Right ventricle myocardium superior (tissue), 1 donor: ENCODE data around the gene KIF12. TPM values are rescaled to one million over a fixed set of nuclear protein-coding genes. Genes with fewer than 3 reads are reported as not detected.

Experiments
- ATAC-seq: fragments of 200-7000 bp; cut with Tn5 transposase; one replicate; pipeline ENCODE4 v1.9.1; 2020; ENCODE audit warnings: mild to moderate bottlenecking; ENCODE audit not compliant: poor library complexity
- DNase-seq: peaks from one replicate; pipeline ENCODE4 v3.0.0-alpha.2; 2020
- intact Hi-C: fragments of 100-400 bp; cut with DNase I; formaldehyde crosslinking; loops from one replicate; pipeline ENCODE4 v1.11.2; 2022
- total RNA-seq: library from RNA; stranded (reverse); fragmentation: NEBNext Ultra II Directional; extraction: Animal tissue kit (Norgen Biotek cat#: 25700); gene quantifications from one replicate; pipeline ENCODE4 v1.2.1, GENCODE V29; 2021
- donor health status: DM: no; HTN: yes; CAD: no; lungs with severe emphysema.

KIF12 gene
- total RNA-seq, 1 donor from 2014 or later, result not detected

DNA sequence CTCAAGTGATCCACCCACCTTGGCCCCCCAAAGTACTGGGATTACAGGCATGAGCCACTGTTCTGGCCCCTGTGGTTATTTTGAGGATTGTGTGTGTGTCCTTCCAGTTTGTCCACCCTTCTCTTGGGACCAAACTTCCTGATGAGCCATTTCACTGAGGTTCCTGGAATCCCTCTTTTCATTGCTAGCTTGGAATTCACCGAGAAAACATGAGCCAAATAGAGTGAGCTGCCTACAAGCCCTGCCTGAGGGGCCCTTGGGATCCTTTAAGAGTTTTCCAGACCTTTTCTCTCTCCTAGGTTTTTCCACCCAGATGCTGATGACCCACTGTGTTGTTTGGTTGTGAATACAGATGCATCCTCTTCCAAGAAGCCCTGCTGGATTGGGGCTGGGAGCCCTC is 13.2 kb upstream of the KIF12 start:
- ATAC-seq (peak; percentile 54), DNase-seq (no peak)
- intact Hi-C loops, result loop anchor here (5.0 kb wide), 2 partner anchors 35 to 160 kb away; no protein-coding TSS in a partner anchor

DNA sequence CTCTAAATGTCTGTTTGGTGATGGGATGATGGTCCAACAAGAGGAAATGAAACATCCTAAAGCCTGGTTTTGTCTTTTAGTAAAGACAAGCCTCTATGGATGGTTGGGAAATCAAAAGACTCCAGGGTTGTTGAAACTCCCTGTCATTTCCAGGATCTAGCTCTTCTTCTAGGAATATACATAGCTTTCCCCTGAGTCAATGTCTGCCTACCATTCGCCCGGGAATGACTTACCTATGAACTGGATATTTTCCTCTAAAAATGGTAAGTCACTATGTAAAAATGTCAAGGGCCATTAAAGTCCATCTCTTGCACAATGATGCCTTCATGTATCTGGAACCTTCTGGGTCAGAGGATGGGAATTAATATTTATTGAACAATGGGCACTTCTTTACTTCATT is 11.1 kb upstream of the KIF12 start:
- ATAC-seq (no peak), DNase-seq (no peak)
- intact Hi-C loops, result loop anchor here (5.0 kb wide), 2 partner anchors 37 to 162 kb away; no protein-coding TSS in a partner anchor

DNA sequence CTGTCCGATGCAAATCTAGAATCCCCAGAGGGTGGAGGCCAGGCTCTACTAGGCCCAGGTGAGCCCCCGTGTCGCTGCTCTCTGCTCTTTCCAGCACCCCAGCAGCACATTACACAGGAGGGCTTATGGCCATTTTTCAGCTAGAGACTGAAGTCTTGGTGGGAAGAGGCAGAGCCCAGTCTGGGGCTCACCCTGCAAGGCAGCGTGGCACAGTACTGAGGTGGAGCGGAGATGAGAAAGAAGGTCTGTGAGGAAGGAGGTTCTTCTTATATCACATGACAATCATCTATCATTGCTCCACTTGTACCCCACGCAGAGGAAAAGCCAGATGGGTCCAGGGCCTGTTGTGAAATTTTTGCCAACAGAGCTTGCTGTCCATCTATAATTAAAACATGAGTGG is 10.0 kb upstream of the KIF12 start:
- ATAC-seq, result no peak
- intact Hi-C loops, result no loop called here
- no peak for DNase-seq

DNA sequence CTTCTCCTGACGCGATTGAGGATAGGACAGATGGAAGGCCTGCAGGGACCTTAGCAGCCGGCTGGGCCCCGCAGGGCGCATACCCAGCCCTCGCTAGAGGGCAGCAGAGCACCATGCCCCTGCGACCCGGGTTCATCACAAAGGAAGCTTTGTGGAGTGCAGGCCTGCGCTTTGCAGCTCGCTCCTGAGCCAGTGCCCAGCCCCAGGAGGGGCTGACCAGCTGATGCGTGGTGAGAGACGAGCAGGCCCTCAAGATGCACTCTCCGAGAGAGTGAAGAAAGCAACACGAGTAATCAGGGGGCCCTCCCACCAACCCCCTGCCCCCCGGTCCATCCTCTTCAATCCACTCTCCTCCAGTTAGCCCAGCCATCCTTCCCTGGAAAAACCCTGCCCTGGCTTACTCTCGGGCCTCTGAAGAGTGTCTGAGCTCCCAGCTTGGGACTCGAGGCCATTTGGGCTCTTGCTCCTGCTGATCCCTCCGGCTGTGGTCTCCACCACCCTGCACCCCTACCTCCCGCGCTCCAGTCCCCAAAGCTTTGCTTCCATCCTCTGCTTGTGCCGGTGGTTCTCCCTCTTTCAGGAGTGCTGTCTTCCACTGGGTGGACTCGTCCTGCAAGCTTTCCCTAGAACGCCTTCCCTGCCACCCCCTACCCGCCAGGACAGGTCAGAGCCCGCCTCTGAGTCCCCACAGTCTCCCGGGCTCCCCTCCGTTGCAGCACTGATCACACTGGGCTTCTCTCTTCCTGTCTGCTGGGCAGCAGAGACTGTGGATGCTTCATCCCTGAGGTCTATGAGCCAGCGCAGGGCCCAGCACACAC is 9.1 kb upstream of the KIF12 start:
- ATAC-seq, result peak; percentile 95
- intact Hi-C loops, result no loop called here
- DNase-seq, result peak; percentile 86

DNA sequence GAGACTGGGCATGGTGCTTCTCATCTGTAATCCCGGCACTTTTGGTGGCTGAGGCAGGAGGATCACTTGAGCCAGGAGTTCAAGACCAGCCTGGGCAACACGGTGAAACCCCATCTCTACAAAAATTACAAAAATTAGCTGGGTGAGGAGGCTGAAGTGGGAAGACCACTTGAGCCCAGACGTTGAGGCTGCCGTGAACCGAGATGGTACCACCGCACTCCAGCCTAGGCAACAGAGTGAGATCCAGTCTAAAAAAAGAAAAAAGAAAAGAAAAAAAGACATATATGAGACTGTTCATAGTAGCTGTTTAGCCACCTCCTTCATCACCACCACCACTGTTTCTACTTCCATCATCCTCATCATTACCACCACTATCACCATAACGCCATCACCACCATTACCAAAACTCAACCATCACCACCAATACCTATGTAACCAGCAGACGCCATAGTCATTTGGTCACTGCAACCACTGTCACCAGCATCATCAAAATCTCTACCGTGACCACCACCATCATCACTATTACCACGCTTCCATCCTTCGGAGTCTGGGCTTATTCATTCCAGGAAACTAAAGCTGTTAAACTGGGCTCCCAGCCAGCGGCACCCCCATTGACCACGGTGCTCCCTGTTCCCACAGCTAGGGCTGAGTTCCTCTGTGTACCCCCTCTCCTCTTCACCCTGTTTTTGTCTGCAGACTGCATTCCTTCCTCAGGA is 8.4 kb upstream of the KIF12 start:
- DNase-seq (no peak), ATAC-seq (peak; percentile 16)
- intact Hi-C loops, result no loop called here

DNA sequence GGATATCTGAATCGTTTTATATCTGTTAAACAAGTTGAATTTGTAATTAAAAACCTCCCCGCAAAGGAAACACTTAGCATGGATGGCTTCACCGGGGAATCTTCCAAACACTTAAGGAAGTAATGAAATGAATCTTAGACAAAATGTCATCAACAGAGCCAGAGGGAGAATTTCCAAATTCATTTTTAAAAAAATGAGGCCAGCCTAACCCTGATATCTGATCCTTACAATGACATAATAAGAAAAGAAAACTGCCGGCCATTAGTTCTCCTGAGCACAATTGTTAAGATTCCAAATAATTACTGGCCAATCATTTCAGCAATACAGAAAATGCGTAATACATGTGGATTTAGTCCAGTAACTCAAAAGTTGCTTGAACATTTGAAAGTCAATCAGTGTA is 6.1 kb upstream of the KIF12 start:
- ATAC-seq (no peak), DNase-seq (no peak)
- intact Hi-C loops, result no loop called here

DNA sequence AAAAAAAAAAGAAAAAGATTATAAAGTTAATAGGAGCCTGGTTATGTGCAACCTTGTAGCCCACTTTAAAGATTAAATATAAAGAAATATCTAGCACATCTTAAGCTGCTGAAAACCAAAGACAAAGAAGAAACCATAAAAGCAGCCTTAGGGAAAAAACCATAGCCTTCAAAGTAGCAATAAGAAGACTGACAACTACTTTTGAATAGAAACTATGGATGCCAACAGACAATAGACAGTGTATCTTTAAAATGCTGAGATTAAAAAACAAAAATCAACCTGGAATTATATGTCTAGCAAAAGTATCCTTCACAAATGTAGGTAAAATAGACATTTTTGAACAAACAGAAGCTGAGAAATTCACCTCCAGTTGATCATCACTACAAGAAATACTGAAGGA is 3.4 kb upstream of the KIF12 start:
- DNase-seq (no peak), ATAC-seq (no peak)
- intact Hi-C loops, result no loop called here

DNA sequence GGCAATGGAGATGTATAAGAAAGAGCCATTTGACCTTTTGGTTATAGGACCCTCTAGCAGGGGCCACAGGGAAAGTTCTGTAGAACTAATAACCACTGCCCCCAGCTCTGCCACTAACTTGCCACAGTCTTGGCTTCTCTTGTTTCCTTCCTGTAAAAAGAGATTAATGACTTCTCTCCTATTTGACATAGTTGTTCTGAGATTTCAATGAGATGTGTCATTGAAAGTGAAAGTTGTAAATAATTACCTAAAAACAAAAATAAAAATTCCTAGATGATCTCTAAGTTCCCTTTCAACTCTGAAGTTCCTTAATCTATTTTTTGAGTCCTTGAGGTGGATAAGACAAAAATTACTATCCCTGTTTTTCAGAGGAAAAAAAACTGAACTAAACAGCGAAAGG is 1.4 kb upstream of the KIF12 start:
- ATAC-seq, result no peak
- intact Hi-C loops, result no loop called here
- DNase-seq, result no peak

DNA sequence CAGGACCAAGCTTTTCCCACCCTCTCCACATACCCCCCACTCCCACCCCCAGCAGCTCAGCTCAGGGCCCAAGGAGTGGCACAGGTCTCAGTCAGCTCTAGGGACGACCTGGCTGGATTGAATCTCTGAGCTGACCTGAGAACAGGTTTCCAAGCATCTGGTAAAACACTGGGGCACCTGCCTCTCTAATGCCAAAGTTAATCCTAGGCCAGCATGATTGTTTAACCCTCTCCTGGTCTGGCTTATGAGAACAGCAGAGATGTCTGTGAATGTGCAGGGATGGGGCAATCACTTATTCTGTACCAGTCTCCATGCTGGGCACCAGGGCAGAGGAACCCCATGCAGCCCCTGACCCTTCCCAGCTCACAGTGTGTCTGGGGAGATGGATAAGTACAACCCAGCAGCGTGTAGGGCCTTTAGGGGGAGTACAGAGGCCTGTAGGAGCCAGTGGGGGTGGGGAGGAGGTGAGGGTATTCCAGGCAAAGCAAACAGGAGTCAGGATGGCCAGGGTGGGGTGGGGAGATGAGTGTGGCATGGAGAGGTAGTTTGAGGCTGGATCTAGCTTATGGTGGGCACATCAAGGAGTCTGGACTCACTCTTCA is 678 bp upstream of the KIF12 start:
- no peak for DNase-seq
- intact Hi-C loops, result no loop called here
- ATAC-seq, result no peak

DNA sequence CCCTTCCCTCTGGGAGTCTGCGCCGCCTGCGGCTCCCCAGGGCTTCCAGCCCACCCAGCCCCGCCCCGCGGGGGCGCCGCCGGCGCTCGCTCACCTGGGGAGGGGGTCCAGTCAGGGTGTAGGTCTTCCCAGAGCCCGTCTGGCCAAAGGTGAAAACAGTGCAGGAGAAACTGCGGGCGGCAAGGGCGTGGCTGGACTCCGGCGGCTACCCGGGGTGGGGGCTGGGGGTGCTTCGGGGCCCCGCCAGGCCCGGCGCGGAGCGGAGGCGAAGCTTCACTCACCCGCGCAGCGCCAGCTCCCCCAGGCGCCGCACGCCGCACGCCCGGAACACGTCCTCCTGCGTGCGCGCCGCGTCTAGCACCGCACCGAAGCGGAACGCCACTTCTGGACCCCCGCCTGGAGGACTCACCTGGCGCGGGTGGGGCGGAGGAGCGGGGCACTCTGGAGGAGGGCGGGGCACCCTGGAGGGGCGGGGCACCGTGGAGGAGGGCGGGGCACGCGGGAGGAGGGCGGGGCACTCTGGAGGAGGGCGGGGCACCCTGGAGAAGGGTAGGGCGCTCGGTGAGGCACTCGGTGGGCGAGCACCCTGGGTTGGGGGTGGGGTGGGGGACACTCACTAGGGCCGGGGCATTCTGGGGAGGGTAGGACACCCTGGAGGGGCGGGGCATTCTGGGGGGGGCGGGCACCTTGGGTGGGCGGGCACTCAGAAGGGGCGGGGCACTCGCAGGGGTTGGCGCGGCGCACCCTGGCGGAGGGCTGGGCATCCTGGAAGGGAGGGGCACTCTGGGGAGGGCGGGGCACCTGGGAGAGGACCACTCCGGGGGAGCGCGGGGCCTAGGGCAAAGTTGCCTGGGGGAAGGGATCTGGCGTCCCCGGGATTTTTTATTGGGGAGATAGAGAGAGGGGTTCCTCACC is 814 bp downstream of the KIF12 start:
- intact Hi-C loops, result no loop called here
- peak; percentile 90 for ATAC-seq
- DNase-seq, result no peak

DNA sequence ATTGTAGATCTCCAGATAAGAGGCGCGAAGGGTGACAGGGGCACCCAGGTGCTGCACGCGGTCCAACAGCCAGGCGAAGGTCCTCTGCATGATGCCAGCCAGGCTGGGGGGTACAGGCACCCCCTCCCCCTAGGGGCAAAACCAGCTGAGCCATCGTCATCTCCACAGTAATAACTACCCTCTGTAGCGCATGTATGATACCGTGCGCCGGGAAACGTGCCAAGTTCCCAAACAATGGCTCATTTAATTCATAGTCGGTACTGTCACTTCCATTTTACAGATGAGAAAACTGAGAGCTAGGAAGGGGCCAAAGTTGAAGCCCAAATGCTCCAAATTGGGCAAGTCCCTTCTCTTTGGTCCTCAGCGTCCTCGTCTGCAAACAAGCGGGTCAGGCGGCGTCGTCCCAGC is 1.5 kb downstream of the KIF12 start:
- ATAC-seq, result no peak
- no peak for DNase-seq
- intact Hi-C loops, result no loop called here

DNA sequence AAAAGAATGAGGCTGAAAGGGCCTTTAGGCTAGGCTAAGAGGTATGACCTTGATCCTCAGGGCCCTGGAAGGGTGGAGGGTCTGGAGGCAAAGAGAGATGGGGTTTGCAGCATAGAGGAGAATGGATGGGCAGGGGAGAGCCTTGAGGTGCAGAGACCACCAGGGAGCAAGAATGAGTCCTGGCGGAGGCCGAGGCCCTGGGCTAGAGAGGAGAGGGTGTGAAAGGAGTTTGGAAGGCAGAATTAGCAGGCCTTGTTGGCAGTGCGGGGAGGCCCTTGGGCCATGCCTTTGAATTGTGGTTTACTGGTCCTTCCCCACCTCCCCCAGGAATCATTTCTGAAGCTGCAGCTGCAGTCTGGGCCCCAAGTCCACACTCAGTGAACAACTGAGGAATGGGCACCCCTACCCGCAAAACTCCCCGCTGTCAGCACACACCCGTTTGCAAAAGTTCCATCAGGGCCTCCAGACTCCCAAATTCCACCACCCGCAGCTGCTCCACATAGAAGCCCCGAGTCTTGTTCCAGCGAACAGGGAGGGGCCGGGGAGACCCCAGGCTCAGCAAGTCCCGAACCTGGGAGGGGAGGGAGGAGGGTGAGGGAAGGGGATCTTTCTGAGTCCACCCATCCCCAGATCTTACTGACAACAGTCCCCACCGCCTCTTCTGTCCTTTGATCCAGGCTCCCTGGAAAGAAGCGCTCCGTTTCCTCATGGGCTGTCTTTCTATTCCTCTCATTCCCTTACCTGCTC is 2.1 kb downstream of the KIF12 start:
- intact Hi-C loops, result no loop called here
- DNase-seq (no peak), ATAC-seq (no peak)

DNA sequence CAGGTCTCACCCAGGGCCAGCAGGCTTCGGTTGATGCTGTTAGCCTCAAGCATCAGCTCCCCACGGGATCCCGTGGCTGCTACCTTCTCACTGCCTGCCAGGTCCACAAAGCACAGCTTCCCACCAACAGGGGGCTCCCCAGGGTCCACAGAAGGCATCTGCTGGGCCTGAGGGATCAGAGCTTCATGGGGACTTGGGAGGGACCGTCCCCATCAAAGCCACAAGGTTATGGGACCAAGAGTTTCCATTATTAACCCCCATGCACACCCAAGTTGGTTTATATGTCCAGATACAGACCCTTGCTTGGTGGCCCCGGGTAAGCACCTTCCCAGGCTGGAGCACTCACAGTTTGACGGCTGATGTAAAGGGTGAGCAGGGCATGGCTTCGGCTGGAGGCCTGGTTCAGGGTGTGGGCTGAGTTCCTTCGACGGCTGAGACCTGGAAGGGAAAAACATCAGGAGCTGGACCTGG is 3.0 kb downstream of the KIF12 start:
- intact Hi-C loops, result no loop called here
- DNase-seq (no peak), ATAC-seq (no peak)

DNA sequence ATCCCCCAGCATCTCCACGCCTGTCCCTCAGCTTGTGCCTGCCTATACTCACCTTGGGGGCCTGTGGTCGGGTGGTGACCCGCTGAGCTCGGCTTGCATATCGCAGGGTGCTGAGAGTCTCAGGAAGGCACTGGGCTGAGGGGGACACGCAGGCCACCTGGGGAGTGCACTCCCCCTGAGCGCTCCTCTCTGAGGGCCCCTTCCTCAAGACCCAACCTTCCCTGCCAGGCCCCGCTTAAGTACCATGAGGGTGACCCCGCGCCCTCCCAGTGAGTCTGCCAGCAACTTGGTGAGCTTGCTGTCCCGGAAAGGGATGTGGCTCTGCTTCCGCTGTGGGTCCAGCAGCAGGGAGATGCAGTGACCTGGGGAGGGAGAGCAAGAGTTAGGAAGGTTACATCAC is 4.1 kb downstream of the KIF12 start:
- ATAC-seq (no peak), DNase-seq (no peak)
- intact Hi-C loops, result no loop called here

DNA sequence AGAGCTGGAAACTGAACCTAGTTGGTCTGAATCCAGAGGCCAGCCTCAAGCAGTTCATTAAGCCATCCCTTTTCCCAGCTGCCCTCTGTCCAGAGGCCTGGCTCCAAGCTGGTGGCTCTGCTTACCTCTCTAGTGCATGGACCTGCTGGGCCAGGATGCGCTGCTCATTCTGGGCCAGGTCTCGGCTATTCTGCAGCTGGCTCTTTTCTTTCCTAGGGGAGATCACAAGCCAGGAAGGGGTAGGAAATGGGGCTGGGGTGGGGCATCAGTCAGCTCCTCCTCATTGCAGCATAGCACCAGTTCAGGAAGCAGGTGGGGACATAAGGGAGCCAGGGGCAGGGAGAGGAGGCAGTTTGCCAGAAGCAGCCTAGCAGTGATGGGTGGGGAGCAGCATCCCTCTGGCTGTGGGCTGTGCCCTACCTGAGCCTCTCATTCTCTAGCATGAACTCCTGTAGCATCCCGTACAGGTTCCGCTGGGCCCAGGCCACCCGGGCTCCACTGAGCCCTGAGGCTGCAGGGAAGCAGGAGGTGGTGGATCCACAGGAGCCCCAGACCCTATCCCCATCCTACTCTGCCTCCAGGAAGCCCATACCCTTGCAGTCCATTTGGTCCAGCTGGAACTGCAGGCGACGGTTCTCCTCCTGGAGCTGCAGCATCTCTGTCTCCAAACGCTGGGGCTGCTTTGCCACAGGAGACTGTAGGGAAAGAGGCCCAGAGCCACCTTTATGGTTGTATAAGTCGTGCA is 5.2 kb downstream of the KIF12 start:
- intact Hi-C loops, result no loop called here
- DNase-seq, result no peak
- ATAC-seq, result no peak

DNA sequence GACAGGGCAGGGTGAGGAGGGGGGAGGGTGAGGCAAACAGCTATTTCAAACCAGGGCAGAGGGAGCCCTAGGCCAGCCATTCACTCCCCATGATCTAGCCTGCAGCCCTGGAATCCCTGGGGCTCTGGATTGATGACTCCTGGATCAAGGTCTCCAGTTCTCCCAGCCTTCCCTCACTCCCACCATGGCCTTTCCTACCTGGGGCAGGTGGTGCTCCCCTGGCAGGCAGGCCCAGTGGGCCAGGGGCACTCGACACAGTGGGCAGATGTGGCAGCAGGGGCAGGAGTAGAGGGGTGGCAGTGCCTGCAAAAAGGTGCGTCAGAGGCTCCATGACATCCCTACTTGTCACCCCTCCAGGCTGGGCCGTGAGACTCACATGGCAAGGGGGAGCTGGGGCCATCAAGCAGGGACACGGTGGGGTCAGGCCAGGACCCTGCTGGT is 6.0 kb downstream of the KIF12 start:
- intact Hi-C loops, result no loop called here
- ATAC-seq (no peak), DNase-seq (no peak)

DNA sequence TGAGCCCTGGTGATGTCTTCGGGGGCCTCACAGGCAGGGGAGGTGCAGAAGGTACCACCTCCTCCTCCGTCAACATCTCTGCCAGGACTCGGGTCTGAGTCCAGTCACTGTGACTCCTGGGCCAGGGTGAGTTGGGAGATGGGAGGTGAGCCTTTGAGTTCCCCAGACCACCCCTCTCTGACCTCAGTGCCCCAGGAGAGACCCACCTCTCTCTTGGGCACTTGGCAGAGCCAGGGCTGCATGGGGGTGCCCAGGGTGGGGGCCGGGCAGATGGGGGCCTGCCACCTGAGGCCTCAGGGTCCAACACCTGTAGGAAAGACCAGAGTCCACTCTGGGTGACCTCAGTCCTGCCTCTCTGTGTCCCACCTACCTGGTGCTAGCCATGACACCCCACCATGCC is 6.8 kb downstream of the KIF12 start:
- intact Hi-C loops, result no loop called here
- DNase-seq, result no peak
- ATAC-seq, result no peak
